ENCODE results near the gene JAK1.
"Not testable (repeated sequence)": the region's sequence is repeated elsewhere in the genome, so short reads cannot be mapped to it uniquely, and the experiment has no call there.

The JAK1 gene

GRCh38 chr1:64948216-64948615 lies 18.1 kb downstream of the JAK1 start:
- no peak for DNase-seq

DNA sequence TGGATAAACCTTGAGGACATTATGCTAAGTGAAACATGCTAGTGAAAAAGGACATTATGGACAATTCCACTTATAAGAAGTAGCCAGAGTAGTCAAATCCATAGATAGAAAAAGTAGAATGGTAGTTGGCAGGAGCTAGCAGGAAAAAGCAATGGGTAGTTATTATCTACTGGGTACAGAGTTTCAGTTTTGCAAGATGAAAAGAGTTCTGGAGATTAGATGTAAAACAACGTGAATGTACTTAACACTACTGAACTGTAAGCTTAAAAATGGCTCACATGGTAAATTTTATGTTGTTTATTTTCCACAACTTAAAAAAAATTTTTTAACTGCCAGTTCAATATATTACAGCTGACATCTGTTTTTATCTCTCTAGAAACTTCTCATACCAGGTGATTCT lies 19.4 kb downstream of the JAK1 start:
- DNase-seq: no peak

GRCh38 chr1:64944913-64945312 lies 21.4 kb downstream of the JAK1 start:
- DNase-seq: no peak

GRCh38 chr1:64942675-64943074 lies 23.7 kb downstream of the JAK1 start:
- no peak for DNase-seq

GRCh38 chr1:64942118-64942517 lies 24.2 kb downstream of the JAK1 start:
- DNase-seq: no peak

GRCh38 chr1:64941461-64942117 lies 24.8 kb downstream of the JAK1 start:
- no peak for DNase-seq

- no peak for DNase-seq
Observed at GRCh38 chr1:64940025-64940424, 26.3 kb downstream of the JAK1 start.

DNA sequence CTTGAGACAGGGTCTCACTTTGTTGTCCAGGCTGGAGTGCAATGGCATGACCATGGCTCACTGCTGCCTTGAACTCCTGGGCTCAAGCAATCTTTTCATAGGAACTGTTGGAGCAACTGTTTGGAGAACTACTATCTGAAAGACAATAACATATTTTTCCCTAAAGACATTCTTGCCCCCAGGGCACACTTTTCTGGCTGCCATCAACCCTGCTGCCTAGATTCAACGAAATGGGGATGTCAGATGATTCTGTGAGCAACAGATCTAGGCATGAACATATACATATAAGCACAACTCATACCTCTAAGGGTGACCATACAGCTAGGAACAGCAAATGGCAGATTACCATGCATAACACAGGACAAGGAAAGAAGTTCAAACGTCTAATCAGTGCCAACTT lies 27.4 kb downstream of the JAK1 start:
- no peak for DNase-seq

DNA sequence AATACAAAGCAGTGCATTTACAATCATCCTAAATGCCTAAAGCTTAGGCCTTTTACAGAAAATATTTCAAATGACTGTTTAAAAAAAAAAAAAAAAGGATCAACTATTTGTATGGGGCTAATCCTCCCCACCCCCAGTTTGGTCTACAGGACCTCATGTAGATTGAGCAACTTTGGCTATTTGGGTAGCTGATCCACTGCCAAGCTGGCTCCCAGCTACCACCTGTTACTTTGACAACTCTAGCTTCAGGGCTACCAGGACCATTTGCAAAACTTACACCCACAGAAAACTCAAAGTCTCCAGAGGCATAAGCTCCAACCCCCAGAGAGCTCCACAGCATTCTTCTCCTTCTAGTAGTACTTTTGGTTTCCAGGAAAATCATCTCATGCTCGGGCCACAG lies 29.4 kb downstream of the JAK1 start:
- no peak for DNase-seq

DNA sequence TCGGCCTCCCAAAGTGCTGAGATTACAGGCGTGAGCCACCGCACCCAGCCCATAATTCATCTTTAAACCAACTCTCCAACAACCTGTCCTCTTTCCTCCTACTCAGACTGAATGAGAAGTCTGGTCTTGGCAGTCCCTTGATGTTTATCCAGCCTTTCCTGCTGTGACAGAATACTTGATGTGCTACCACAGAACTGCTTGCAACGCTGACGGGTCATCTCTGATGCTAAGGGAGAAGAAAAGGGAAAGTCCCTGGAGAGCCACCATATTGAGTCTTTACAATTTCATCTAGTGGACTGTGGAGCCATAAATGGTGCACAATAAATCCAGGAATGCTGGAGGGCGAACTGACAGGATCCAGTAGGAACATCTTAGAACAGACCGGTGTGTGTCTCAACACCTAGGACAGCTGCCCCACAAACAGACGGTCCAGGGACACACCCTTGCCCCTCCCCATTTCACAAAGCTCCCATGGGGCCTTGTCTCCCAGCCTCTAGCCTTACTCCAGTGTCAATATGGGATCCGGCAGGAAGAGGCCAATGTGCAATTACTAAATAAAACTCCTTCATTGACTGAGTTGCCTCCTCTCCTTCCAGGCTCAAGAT lies 30.7 kb downstream of the JAK1 start:
- no peak for DNase-seq

GRCh38 chr1:64934878-64935275 lies 31.5 kb downstream of the JAK1 start:
- DNase-seq: no peak

DNA sequence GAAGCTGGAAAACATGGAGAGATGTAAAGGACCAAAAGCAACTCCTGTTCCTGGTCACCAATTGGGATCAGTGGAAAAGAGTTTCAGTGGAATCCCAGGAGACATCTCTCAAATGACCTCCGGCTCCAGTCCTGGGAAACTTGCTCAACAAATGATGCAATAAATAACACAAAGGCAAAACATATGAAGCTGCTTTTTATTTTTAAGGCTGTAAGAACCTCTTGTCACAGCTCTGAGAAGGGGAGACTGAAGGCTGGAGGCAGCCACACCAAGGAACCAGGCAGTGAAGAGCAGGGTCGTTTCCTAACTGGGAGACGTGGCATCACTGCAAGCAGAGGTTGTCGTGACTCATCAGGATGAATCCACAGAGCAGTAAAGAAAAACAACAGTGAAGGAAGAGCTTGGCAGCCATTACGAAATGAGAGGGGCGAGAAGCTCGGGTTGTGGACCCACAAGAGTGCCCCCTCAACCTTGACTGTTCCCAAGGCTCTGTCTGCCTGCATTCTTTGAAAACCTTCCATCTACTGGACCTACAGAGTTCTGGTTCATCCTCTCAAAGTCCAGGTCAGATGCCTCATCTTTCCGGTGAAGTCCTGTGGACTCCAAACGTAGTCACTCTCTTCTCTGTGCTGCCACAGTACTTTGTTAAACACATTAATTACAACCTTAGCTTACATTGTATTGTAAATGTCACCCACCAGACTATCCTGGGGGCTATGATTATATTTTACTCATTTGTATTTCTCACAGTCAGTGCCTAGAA lies 32.1 kb downstream of the JAK1 start:
- peak; percentile 90 for DNase-seq

DNA sequence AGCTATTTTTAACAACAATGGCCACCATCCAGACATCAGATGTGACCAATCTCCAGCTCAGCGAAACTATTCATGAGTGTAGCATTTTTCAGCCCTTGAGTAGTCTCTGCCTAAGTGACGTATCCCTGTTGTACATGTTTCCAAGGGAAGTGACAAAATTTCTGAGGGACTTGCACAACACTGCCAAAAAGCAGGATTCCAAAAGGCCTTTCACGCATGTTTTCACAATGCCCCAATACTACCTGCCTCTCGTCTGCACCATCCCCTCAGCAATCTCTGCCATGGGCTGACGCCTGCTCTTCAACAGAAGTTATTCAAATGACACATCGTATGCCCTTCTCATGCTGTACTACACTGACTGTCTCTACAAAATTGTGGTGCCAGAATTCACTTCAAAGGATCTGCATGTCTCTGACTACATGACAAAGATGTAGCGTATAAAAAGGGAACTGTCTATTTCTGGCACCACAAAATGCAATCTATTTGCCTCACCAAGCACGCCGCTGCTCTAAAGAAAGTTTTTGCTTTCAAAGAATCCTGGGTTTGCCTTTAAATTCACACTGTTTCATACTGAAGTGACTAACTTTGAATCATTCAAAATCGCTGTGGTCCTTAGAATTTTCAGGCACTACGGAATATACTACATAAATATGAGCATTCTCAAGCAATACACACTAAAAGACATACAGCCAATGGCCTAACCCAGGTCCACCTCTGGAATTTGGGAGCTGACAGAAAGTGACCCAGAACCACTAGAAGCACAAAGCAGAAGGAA lies 32.9 kb downstream of the JAK1 start:
- peak; percentile 96 for DNase-seq

DNA sequence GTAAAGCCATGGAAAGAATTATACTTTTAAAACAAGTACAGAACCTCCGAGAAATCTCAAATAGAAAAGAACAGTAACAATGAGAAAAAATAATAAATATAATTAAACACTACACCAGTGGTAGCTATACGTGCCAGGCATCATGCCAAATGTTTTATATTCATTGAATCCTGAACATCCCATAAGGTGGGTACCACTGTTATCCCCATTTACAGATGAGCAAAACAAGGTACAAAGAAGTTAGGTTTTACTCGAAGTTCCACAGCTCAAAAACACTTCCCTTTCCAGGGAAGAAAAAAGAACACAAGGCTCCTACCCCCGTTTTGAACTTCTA lies 33.4 kb downstream of the JAK1 start:
- no peak for DNase-seq

- not testable (repeated sequence) for DNase-seq
Observed at GRCh38 chr1:64930640-64931039, 35.7 kb downstream of the JAK1 start.

DNA sequence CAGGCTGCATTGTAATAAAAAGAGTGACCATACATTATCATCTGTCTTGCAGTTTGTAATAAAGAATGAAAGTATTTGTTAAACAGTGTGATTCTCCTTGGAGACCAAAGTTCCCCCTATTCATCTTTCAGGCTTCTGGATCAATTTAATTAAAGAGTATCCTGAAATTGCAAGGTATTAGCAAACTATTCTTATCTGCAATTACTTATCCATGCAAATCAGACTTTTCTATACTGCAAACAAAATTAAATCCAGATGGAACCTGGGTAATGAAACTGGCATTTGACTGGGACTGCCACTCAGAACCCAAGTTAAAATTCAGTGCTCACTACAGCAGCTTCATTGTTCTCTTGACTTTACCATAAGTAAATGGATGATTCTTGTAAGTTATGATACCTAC lies 37.1 kb downstream of the JAK1 start:
- no peak for DNase-seq

- DNase-seq: no peak
Observed at GRCh38 chr1:64928325-64928724, 38.0 kb downstream of the JAK1 start.

DNA sequence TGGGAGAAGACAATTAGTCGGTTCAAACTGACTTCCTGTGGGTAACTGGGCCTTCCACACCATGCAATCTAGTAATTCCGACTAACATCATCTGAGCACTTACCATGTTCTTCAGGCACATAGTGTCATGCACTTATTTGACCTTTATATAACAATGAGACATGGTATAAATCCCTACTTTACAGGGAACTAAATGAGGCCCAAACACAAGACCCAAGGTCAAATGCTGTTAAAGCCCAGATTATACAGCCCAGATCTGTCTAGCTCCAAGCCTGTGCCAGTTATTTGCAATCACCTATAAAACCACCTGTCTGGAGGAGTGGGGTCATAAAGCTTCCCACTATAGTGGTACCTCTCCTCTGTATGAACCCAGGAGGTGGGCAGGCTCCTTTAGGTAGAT lies 40.8 kb downstream of the JAK1 start:
- no peak for DNase-seq

DNA sequence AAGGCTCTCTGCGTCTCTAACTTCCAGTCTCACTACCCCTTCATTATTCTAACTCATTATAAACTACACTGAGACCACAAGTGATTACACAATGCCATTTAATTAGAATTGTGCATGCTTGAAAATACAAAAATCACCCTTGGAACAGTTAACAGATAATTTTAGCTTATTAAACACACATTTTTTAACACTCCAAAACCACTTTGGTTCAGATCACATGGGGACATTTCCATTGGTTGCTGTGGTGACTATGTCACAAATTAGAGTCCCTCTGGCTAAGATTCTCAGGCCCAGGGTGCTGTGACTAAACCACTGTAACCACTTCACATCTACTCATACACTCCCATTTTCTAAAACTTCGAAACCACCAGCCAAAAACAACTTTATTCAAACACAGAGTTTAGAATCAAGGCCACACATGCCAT lies 43.0 kb downstream of the JAK1 start:
- DNase-seq: peak; percentile 16

- DNase-seq: no peak
Observed at GRCh38 chr1:64922336-64922735, 44.0 kb downstream of the JAK1 start.

- peak; percentile 43 for DNase-seq
Observed at GRCh38 chr1:64921771-64922170, 44.6 kb downstream of the JAK1 start.

DNA sequence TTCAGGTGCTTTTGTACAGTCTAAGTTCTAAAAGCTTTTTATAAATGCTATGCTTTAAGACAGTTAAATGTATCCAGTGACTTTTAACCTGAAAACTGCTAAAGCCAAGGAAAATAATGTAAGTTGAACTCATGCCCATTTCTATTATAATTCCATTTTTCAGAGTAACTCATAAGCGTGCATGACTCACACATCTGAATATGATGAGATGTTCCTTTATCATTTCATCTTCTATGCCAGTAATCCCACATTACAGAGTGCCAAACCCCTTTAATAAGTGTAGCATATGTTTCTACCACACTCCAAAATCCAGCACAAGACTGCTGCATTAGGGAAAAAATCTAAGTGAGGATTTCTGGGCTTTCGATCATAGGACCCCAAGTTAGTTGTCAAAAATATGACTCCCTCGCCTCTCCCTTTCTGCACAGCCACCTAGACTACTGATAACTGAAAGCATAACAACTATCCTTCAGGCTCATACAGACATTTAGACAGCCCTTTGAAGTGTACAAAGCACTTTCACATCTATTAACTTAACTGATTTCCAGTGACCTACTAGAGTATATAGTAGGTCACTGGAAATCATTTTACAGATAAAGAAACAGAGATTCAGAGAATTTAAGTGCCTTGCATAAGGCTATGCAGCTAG lies 45.3 kb downstream of the JAK1 start:
- DNase-seq: peak; percentile 81

GRCh38 chr1:64919120-64919519 lies 47.2 kb downstream of the JAK1 start:
- not testable (repeated sequence) for DNase-seq

Data from fibroblast of skin of right quadriceps (primary cell).